Gastroesophageal sphincter (tissue), 3 donors: Measurements from ENCODE around the gene HNRNPUL1.

Experiments
- CTCF ChIP-seq, 4 experiments: fragments of 200-600 bp in 2 of 4; fragments of 450-650 bp in 2 of 4; sonication (generic) in 1 of 4; IDR thresholded peaks; one replicate each; pipeline ENCODE4 v1.5.1; 2017 to 2019; ENCODE audit warnings: antibody characterized with exemption in 4 of 4, mild to moderate bottlenecking in 2 of 4, moderate library complexity in 2 of 4
- EP300 ChIP-seq: sonication (generic); formaldehyde crosslinking; IDR thresholded peaks from one replicate; pipeline ENCODE4 v1.6.1; 2017; ENCODE audit warnings: antibody characterized with exemption, mild to moderate bottlenecking
- POLR2AphosphoS5 ChIP-seq: sonication (generic); formaldehyde crosslinking; IDR thresholded peaks from one replicate; pipeline ENCODE4 v1.6.1; 2017; ENCODE audit warnings: antibody characterized with exemption

GRCh38 chr19:41218249-41218614 lies 45.9 kb upstream of the HNRNPUL1 start:
- TF ChIP-seq CTCF (IDR thresholded peaks at IDR 0.05) = no peak
- no peak for TF ChIP-seq EP300
- TF ChIP-seq POLR2AphosphoS5 = no peak
